NCI-H2029 (cell line): ENCODE results near the gene LRCH4.

Source experiments
- DNase-seq: peaks from one replicate; lab custom pipeline; 2025; lab: John Stamatoyannopoulos, UW

LRCH4 gene

GRCh38 chr7:100582041-100582579 is 3.8 kb downstream of the LRCH4 start:
- DNase-seq, result no peak

- DNase-seq, result no peak
Observed at GRCh38 chr7:100580466-100581283, 5.3 kb downstream of the LRCH4 start.

GRCh38 chr7:100578246-100579183 is 7.4 kb downstream of the LRCH4 start:
- no peak for DNase-seq

DNA sequence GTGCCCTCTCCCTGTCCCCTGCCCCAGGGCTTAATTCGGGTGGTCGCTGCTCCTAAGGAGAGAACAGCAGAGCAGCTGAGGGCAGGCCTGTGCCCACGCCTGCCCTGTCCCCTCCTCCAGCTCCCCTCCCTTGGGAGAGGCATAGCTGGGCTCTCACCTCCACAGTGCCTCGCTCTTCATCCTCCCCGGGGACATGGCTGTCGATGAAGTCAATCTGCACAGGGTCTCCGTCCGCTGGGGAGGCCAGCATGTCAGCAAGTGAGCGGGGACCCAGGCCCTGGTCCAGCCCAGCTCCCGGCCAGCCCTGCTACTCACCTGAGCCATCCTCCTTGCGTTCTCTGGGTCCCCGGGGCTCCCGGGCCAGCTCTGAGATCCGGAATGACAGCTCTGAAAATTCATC is 8.4 kb downstream of the LRCH4 start:
- DNase-seq, result no peak

GRCh38 chr7:100577103-100577502 is 8.8 kb downstream of the LRCH4 start:
- no peak for DNase-seq

DNA sequence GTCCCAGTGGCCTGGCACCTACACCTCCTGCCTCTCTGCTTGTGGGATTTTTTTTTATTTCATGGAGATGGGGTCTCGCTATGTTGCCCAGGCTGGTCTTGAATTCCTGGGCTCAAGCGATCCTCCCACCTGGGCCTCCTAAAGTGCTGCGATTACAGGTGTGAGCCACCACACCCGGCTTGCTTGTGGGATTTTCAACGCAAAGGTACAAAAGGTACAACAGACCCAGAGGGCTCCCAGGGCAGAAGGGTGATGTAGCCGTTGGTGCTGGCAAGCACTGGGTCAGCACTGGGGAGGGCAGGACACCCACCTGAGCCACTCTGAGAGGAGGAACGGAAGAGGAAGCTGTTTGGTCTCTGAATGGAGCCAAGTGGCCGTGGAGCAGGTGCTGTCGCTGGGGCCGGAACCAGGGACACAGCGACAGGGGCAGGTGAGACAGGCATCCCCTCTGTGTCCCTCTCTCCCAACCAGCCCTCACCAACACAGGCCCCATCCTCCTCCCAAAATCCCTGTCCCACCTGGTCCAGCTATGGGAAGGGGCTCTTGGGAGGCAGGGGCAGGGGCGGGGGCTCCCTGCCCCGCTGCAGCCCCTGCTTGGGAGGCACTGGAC is 9.4 kb downstream of the LRCH4 start:
- no peak for DNase-seq

DNA sequence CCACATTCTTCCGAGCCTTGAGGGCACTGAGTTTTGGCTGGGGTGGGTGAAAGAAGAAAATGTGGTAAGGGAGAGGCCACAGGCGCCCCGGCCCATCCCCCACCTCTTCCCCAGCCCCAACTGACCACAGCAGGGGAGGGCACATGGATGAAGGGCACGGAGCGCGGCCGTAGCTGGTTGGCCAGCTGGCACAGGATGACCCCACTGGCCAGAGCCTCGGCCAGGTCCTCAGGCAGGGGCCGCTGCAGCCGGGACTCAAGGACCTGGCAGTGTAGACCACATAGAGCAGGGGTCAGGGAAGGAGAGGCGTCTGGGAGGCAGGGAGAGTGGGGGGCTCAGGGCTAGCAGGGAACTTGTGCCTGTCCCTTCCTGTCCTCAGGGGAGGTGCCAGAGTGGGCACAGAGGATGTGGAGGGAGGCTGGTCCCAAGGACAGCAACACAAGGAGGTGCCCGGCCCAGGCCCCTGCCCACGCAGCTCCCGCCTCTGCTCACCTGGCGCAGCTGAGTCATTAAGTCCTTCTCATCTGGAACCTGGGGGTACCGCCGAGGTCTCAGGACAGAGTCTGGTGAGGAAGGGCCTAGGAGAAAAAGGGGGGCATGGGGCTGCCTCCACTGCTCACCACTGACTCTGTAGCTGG is 10.1 kb downstream of the LRCH4 start:
- no peak for DNase-seq

DNA sequence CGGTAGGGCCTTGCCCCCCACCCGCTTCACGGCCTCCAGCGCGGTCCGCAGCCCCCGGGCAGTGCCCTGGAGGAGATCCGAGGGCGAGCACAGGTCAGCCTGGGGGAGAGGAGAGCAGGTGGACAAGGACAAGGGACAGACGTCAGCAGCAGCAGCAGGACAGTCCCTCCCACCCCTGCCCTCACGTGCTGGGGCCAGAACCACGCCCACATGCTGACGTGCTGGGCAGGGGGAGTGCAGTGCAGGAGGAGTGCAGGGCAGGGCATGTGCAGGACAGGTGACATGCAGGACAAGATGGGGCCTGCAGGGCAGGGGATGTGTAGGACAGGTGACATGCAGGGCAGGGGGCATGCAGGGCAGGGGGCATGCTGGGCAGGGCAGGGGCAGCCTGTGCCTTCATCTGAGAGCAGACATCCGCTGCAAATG is 10.7 kb downstream of the LRCH4 start:
- DNase-seq, result no peak

DNA sequence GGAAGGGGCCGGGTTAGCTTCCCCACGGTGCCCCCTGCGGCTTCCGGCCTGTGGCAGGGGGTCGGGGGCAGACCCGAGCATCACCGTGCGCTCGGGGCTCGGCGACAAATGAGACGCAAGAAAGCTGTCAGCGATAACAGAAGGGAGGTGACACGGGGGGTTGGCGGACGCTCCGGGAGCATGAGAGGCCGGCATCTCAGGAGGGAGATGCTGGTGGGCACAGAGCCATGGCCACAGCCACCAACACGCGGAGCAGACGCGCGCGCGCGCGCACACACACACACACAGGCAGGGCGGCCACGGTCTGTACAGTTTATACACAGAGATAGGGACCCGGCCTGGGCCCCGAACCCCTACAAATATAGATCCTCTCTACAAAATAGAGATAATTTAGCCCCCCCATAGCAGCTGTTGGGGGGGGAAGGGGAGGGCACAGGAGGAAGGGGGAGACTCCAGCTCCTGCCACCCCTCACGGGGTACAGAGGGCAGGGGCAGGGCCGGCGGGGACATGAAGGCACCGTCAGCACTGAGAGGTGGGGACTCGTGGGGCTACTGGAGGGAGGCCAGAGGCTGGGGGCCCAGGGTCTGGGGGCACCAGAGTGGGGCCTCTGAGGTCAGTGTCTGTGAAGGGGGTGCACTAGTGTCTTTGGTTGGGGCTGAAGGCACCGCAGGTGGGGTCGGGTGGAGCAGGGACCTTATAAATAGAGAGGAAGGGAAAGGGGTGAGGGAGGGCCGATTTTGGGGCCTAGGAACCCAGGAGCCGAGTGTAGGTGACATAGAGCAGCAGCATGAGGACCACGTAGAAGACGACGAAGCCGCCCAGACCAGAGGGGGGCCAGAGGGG is 11.3 kb downstream of the LRCH4 start:
- DNase-seq, result no peak

DNA sequence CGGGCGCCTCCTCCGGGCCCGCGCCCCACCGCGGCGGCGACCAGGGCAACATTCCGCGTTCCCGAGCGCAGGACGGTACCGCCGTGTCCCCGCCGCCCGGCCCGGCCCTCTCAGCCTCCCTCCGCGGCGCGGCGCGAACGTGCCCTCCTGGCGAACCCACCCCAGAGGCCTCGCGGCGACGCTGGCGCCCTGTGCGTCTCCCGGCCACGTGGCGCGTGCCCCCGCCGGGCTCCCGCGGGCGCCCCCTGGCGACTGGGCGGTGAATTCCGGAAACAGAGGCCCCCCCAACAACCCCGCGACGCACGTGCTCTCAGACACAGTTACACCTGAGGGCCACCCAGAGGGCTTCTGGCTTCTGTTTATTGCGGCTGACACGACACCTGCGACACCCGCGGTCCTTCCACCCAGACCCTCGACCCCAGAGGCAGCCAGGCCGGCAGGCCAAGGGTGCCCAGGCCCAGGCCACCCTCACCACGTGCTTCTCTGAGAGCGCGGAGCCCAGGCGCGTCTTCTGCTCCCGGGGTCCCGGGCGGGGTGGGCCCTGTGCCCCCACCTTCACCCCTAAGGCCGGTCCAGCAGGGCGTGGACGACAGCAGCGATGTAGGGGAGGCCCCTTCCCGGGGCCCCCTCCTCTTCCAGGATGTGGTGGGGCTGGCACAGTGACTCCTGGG is 12.1 kb downstream of the LRCH4 start, which contains the start of gene SAP25:
Gene SAP25, minus strand, starts transcription at position 210 of the 671 bp plus-strand sequence. Its CDS starts 158 bp downstream, at position 52.
- no peak for DNase-seq

GRCh38 chr7:100572949-100573675 is 12.8 kb downstream of the LRCH4 start:
- DNase-seq, result no peak

GRCh38 chr7:100572281-100572948 is 13.5 kb downstream of the LRCH4 start:
- DNase-seq, result no peak

DNA sequence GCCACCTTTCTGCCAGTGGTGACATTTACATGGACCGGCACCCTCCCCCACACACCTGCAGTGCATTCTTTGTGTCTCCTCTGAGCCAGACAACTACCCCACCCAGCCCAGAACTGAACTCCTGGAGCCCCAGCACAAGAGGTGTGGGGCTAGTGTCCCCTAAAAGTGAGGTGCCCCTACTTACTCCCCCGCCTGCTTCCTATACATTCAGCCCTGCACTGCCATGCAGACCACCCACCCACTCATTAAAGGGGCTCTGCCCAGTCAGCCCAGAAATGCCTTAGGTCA is 14.2 kb downstream of the LRCH4 start:
- DNase-seq, result no peak

DNA sequence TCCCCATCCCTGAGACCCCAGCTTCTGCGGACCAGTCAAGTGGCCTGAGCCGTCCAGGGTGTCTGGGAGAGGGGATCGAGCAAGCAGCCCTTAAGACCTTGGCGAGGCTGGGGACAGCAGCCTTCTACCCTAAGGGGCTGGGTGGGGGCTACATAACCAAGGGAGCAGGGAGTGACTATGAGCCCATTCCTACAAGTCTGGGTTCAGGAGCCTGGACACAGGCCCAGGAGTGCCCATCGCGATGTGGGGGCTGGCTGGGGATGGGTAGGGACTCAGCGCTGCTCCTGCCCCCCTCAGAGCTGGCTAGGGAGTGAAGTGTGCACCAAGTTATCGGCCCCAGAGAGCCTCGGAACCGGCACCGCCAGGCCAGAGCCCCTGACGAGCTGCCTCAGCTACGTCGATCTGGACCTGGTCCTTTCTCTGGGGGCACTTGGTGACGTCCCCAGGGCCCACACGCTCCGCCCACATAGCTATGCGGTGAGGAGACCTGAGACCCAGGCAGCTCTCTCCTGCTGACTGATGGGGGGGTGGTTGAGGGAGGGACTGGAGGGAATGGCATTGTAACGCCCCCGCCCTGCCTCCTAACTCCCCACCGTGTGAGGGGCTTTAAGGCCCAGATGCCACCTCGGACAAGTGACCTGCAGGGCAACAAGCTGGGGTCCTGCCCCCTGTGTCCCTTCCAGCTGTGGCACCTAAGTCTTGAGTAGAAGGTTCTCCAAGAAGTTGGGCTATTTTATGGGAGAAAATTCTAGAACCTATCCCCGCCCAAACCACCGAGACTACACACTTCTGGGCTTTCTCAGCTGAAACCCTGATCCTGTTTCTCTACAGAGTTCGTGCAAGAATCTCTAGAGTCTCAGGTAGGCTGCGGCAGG is 14.7 kb downstream of the LRCH4 start:
- no peak for DNase-seq

DNA sequence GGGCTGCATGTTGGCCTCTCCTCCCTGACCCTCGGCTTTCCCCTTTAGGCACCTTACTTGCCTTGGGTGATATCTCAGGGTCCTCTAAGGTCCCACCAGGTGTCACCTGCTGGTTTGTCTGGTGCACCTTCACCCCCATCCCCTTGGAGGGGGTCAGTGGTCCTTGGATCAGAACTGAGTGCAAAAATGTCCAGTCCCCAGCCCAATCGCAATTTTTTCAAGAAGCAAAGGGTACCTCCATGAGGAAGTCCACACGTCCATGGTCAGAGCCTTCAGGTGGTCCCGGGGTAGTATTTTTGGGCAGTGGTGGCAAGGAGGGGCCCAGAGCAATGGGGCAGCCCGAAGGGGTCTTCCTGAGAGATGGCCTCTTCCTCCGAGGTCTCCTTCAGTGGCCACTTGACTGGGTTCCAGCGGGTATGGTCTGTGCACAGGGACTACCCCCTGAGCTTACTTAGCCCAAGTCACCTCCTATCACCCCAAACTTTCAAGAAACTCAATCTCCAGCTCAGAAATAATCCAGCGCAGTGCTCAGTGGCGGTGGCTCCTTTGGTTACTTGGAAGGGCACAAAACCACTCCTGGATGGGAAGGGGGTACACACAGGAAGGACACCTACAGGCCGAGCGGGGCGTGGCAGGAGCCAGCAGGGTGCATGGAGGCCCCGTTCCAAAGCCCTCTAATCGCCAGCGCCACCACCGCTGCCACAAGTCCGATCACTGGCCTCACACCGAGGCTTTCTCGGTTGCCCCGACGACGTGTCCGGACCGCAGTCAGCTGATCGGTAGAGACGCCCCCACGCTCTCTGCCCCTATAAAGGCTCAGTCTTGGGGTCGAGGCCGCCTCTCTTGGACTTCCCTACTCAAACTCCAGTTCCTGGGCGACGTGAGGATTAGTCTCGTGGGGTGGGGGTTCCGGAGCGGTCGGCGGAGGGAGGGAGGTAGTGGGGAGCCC is 16.8 kb downstream of the LRCH4 start:
- DNase-seq, result no peak

DNA sequence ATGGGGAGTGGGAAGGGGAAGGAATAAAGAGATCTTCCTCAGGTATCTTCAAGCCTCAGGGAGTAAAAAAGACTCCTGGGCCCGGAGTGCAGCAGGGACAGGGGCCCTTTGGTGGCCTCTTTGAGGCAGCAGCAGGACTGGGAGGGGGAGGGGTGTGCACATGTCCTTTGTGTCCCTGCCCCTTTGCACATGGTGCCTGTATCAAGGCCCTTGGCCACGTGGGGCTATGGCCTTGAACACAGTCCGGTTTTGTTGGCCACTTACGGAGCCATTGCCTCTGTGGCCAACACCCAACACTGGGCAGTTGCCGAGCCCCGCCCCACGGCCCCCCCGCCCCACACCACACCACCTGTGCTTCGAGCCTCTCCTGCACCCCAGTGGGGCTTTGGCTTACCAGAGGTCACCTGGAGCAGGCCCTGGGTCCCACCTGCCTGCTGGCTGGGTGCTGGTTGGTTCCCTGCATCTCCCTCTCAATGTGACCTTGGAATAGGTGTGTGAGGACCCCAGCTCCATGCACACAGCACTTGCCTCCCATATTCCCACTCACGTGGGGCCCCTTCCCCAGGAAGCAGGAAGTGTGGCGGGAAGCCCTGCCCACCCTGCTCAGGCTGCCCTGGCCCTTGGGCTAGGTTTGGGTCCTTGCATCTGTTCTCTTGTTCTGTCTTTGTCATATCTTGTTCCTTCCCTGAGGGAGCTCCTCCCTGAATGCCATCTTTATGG is 17.6 kb downstream of the LRCH4 start:
- no peak for DNase-seq
